Measurements from ENCODE around the gene RNLS.

RNLS gene

DNA sequence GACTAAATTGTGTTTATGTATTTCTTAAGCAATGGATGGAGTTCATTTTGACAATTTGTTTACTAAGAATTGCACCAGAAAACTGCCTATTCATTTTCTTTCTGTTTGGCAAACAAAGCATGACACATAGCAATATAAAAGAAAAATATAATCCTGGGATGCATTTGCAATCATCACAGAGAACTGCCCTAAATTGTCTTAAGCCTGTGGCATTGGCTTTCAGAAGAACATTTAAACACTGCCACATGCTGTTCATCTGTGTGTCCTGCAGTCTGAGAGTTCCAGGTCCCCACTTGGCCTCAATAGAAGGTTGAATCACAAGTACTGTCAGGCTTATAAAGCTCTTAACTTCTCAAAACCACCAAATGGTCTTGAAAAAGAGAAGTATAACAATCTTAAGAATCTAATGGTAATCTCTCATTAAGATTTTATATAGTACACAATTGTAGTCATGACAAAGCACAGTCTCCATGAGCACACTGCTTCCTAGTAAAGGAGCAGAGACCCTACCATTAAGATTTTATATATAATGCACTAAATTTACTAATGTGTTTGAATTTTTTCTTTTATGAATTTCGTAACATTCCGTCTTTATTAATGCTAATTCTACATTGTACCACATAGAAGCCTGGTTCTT is 29.9 kb downstream of the RNLS start:
- DNase-seq (ENCODE audit: low spot score) = peak; percentile 2

- DNase-seq (ENCODE audit: low spot score) = no peak
Observed at GRCh38 chr10:88551246-88551645, 31.9 kb downstream of the RNLS start.

GRCh38 chr10:88546497-88546896 is 36.6 kb downstream of the RNLS start:
- DNase-seq (ENCODE audit: low spot score) = no peak

DNA sequence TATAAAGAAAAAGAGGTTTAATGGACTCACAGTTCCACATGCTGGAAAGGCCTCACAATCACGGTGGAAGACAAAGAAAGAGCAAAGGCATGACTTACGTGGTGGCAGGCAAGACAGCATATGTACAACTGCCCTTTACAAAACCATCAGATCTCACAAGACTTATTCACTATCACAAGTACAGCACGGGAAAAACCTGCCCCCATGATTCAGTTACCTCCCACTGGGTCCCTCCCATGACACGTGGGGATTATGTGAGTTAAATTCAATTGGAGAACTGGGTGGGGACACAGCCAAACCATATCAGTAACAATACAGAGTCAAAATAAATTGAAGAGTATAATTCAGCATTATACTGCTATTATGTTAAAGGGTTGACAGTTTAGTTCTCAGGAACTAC is 37.8 kb downstream of the RNLS start:
- DNase-seq (ENCODE audit: low spot score) = no peak

DNA sequence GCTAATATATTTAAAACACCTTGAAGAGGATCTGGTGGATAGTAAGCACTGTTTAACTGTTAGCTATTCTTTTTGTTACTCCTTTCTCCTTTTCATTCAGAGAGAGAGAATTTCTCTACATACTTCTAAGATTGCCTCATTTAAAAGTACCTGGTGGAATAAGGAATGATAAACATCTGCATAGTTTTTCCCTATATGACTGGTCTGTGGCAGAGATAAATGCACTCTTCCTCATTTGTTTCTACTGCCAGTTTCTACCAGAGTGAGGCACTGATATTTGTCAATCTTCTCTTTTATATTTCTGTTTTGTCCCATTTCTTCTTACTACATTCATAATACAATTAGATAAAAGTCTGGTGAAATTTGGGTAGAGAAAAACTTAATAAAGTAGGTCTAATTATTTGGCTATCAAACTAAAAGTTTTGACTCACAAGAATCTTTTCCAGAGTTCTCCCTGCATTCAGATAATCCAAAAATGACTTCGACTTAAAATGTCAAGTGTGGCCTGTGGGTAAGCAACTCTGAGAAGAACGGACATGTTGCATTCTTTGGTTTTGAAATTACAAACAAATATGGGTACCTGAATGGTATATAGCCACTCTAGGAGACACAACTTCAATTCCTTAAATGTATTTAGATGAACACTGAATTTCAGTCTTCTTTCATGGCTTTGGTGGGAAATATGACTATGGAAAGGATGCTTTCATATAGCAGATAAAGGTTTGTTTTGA is 38.8 kb downstream of the RNLS start:
- DNase-seq (ENCODE audit: low spot score) = no peak

- no peak for DNase-seq (ENCODE audit: low spot score)
Observed at GRCh38 chr10:88542522-88542921, 40.6 kb downstream of the RNLS start.

- DNase-seq (ENCODE audit: low spot score) = no peak
Observed at GRCh38 chr10:88541116-88541626, 41.9 kb downstream of the RNLS start.

GRCh38 chr10:88540351-88540750 is 42.8 kb downstream of the RNLS start:
- no peak for DNase-seq (ENCODE audit: low spot score)

DNA sequence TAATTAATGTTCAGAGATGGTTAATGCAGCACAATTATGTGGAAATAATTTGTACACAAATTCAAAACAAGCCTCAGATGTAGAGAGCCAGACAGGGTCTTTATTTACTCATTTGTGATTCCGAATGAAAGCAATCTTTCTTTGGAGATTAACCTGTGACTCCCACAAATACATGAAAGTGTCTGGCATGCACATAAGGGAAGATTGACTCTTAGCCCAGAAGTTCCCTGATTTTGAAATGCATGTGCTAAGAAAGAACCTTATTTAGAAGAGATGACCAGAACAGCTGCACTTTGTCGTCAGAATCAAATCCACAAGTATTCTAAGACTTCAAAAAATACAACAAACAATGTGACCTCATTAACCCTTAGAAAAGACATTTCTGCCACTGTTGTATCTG is 45.1 kb downstream of the RNLS start:
- no peak for DNase-seq (ENCODE audit: low spot score)

- no peak for DNase-seq (ENCODE audit: low spot score)
Observed at GRCh38 chr10:88537322-88537721, 45.8 kb downstream of the RNLS start.

GRCh38 chr10:88536437-88536836 is 46.7 kb downstream of the RNLS start:
- no peak for DNase-seq (ENCODE audit: low spot score)

- DNase-seq (ENCODE audit: low spot score) = no peak
Observed at GRCh38 chr10:88534072-88534665, 48.9 kb downstream of the RNLS start.

DNA sequence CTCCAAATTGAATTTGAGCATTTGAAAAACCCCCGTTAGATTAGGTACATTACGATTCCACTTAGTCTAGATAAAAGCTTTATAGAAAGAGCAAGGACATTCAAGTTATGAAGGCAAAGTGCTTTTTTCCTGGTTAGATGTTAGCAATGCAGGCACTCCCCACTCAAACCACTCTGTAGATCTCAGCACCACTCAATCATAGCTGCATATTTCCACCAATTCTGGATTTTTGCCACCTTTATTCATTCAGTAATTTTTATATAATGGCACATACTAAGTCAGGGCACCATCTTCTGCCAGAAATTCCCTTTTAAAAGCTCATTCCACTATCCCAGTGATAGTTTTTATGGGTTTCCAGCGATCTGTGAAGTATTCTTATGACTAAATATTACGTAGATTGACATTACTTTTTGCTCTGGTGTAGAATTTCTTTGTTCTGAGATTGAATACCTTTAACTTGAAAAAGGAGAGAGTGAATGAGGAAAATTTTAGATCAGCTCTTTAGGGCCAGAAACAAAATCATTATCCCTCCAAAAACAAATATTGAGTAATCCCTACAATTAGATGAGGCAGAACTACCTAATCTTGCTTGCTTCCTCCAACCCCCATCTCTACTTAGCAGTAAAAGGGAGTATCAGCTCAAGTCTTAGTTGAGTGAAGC is 51.6 kb downstream of the RNLS start:
- DNase-seq (ENCODE audit: low spot score) = no peak

DNA sequence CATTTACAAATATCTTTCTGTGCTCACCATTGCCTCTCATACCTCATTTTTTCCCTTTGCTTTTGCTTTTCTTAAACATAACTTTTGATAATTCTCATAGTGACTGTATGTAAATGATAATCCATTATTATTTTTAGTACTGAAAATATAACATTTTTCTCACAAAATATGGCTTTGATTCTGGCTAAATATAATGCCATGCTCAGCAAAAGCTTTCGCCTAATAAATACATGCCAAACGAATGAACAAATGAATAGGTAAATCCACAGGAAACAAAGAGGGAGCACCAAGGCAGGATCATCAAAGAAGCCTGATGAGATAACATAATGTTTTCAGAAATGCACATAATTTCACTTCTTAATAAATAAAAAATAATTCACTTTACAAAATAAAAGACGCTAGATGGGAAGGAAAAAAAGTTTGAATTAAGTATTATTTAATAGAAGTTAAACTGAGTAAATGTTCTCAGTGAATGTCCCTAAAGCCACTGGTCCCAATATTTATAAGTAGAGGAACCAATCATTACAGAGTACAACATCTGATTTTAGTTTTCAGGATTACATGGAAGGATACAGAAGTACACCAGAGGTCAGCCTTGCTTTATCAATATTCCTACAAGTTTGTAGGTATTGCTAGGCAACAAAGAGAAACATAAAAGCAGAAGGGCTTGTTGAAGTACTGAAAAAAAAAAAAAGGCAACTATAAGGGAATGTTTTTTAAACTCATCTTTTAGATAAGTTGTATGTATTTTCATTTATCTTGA is 52.3 kb downstream of the RNLS start:
- DNase-seq (ENCODE audit: low spot score) = no peak

- no peak for DNase-seq (ENCODE audit: low spot score)
Observed at GRCh38 chr10:88530093-88530492, 53.0 kb downstream of the RNLS start.

DNA sequence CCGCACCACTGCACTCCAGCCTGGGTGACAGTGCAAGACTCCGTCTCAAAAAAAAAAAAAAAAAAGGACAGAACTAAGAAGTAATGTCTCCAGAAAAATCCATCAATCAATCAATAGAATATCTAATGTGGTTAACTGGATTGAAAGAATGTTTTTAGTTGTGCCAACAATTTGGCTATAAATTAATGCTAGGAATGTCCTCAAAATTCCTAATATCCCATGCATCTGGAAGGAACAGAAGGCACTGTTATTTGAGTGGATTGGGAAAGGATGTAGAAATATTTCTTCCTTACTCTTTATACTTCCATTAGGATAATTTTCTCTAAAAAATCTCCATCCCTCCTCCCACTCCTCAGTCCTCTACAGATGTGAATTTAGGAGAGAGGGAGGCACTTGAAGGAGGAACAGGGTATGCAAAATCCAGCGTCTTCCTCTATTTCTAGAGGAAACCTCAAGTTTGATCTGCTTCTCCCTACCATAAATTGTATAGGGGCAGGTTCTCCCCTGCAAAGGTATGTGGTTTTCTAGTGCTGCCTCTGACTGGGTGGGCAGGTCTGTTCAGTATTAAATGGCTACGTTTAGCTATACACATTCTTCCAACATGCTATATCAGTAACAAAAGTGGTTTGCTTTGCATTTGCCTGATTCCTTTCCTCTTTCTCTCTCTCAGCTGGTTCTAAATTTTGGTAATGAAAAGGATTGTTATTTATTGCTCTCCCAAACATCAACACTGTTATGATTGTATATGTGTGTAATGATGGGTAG is 54.1 kb downstream of the RNLS start:
- no peak for DNase-seq (ENCODE audit: low spot score)

GRCh38 chr10:88528201-88528600 is 54.9 kb downstream of the RNLS start:
- no peak for DNase-seq (ENCODE audit: low spot score)

DNA sequence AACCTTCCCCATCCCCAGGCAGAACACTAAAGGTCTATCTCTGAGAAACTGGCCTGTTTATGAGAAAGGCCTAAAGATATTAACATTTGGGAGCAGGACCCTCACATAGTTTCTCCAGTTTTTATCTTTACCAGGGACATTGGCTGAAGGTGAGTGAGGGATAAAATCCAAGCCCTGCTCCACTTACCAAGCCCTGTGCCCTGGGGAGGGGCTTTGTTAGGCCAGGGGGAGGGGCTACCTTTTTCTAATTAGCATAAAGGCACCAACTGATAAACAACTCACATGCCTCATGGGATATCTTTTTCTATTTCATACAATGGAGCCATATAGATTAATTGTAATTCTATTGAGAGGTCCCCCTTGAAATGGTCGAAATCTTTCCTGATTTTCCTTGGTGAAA is 55.9 kb downstream of the RNLS start:
- no peak for DNase-seq (ENCODE audit: low spot score)

DNA sequence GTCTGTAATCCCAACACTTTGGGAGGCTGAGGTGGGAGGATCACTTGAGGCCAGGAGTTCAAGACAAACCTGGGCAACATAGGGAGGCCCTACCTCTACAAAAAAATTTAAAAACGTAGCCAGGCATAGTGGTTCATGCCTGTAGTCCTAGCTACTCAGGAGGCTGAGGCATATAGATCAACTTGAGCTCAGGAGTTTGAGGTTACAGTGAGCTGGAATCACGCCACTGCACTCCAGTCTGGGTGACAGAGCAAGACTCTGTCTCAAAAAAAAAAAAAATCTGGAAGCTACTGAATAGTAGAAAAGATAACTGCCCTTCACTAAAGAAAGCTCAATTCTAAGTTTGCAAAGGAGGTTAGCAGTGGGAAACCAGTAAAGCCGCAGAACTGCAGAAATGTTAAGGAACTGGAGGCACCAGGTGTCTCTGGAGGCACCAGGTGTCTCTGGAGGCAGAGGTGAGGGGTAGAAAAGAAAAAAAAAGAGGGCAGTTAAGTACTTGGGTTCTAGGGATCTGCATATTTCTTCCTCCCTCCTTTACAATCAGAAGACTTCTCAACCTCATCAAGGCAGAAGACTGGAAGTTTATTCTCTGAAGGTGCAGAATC is 56.5 kb downstream of the RNLS start:
- no peak for DNase-seq (ENCODE audit: low spot score)

DNA sequence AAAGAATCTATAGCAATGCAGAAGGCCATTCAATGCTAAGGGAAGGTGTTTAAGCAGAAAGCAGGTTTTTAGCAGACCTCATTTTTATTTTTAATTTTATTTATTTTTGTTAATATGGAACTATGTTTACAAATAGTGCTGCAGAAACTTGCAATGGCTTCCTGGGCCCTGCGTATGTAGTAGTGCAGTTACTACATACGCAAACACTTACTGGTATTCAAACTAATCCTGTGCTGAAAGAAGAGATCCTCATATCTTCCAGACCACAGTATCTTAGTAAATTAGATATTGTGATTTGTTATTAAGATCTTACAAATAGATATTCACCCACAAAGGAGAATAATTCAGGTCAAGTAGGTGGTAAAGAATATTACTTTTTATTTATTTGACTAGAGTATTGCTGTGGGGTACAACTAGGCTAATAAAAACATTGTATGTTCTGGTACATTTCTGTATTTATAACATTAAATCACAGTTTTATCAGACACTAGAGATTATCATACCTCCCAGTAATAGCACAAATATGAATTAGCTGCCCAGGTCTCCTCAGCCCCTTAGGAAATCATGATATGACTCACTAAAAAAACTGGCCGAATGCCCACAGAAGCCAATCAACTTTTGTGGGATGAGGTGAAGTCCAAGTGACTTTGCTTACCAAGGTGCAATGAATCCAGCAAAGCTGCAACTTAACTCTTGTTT is 57.6 kb downstream of the RNLS start:
- DNase-seq (ENCODE audit: low spot score) = no peak

All from hematopoietic multipotent progenitor cell treated with erythropoietin and hydrocortisone succinate and interleukin-3 and kit ligand, for 15 days (in vitro differentiated cells).